DND-41 (cell line): ENCODE measurements around the gene PLEKHA8.
A peak's percentile ranks its signal among the peaks of the same experiment; 100 is the strongest.

Source experiments
- ATAC-seq: fragments of 200-7000 bp; cut with Tn5 transposase; 3 replicates; pipeline ENCODE4 v1.9.1; 2021; ENCODE audit warnings: low read depth; ENCODE audit not compliant: insufficient read depth
- DNase-seq: peaks from one replicate; pipeline ENCODE4 v3.0.0-alpha.2; 2020
- H2AFZ ChIP-seq: 2 replicates; pipeline ENCODE4 v1.6.0; 2012; ENCODE audit warnings: low read depth, low read length
- H3K27ac ChIP-seq: 2 replicates; pipeline ENCODE4 v1.5.1; 2012; ENCODE audit warnings: low read length, inconsistent platforms
- H3K27me3 ChIP-seq: fragments of 200-600 bp; sonication (generic); 2 replicates; pipeline ENCODE4 v1.6.0; 2012; ENCODE audit warnings: low read length, mild to moderate bottlenecking, inconsistent platforms; ENCODE audit not compliant: insufficient read depth, poor library complexity
- H3K36me3 ChIP-seq: 2 replicates; pipeline ENCODE4 v1.5.1; 2012; ENCODE audit warnings: low read length, inconsistent platforms; ENCODE audit not compliant: insufficient read depth
- H3K4me1 ChIP-seq: 2 replicates; pipeline ENCODE4 v1.5.1; 2012; ENCODE audit warnings: mild to moderate bottlenecking, low read length; ENCODE audit not compliant: insufficient read depth
- H3K4me2 ChIP-seq: 2 replicates; pipeline ENCODE4 v1.6.0; 2012; ENCODE audit warnings: mild to moderate bottlenecking, moderate library complexity, low read length, inconsistent platforms; ENCODE audit not compliant: insufficient read depth
- H3K4me3 ChIP-seq, 2 experiments: fragments of 200-600 bp in 1 of 2; shearing (Covaris generic) in 1 of 2; 2 replicates each; pipeline ENCODE4 v1.5.1; 2012 to 2016; ENCODE audit warnings: inconsistent platforms in 2 of 2, low read length in 2 of 2, mild to moderate bottlenecking in 2 of 2, low read depth in 1 of 2, moderate library complexity in 1 of 2
- H3K79me2 ChIP-seq: 2 replicates; pipeline ENCODE4 v1.6.0; 2012; ENCODE audit warnings: low read length, inconsistent platforms; ENCODE audit not compliant: insufficient read depth
- H3K9ac ChIP-seq: 2 replicates; pipeline ENCODE4 v1.6.0; 2012; ENCODE audit warnings: low read depth, mild to moderate bottlenecking, inconsistent platforms, low read length, moderate library complexity
- H3K9me3 ChIP-seq: 2 replicates; pipeline ENCODE4 v1.5.1; 2012; ENCODE audit warnings: low read length, moderate library complexity, mild to moderate bottlenecking, inconsistent platforms; ENCODE audit not compliant: insufficient read depth, severe bottlenecking
- H4K20me1 ChIP-seq: 2 replicates; pipeline ENCODE4 v1.6.0; 2012; ENCODE audit warnings: low read length; ENCODE audit not compliant: insufficient read depth
- CTCF ChIP-seq: IDR thresholded peaks from 2 replicates; pipeline ENCODE4 v1.5.1; 2012; ENCODE audit warnings: borderline replicate concordance, low read length, moderate library complexity, mild to moderate bottlenecking; ENCODE audit not compliant: poor library complexity, severe bottlenecking; ENCODE audit errors: extremely low read depth
- EZH2 ChIP-seq: IDR thresholded peaks from 3 replicates; pipeline ENCODE4 v1.6.1; 2012; ENCODE audit warnings: borderline replicate concordance, low read depth, mild to moderate bottlenecking, moderate library complexity, low read length, inconsistent platforms; ENCODE audit not compliant: severe bottlenecking

PLEKHA8 gene

GRCh38 chr7:30136117-30136731 is 108.0 kb downstream of the PLEKHA8 start:
- H3K9ac ChIP-seq: no peak overlapping the region
- H4K20me1 ChIP-seq: no peaks in the 10 kb centered on the region
- no peaks in the 10 kb centered on the region for H3K79me2 ChIP-seq
- no peak overlapping the region for H3K27ac ChIP-seq
- H3K4me1 ChIP-seq: peaks cover 18% of the 10 kb centered on the region
- H3K4me3 ChIP-seq: 0 out of 4 replicates have a peak overlapping the region, but pooled peaks of 1 of the 2 experiments have one; percentile 78
- no peak overlapping the region for H2AFZ ChIP-seq
- H3K4me2 ChIP-seq: peak overlapping the region; percentile 90
- no peaks in the 10 kb centered on the region for H3K36me3 ChIP-seq
- TF ChIP-seq EZH2 (no peak), CTCF (no peak)
- DNase-seq (no peak), ATAC-seq (no peak)
- H3K27me3 ChIP-seq: no peaks in the 10 kb centered on the region
- H3K9me3 ChIP-seq: no peaks in the 10 kb centered on the region

- no peak overlapping the region for H3K27ac ChIP-seq
- no peak for ATAC-seq
- H3K4me3 ChIP-seq: no peak overlapping the region
- no peaks in the 10 kb centered on the region for H3K9me3 ChIP-seq
- H3K4me2 ChIP-seq: no peak overlapping the region
- no peak for DNase-seq
- no peaks in the 10 kb centered on the region for H4K20me1 ChIP-seq
- no peak for TF ChIP-seq EZH2
- no peak for TF ChIP-seq CTCF
- no peaks in the 10 kb centered on the region for H3K27me3 ChIP-seq
- H3K79me2 ChIP-seq: no peaks in the 10 kb centered on the region
- H3K4me1 ChIP-seq: peaks cover 18% of the 10 kb centered on the region
- H3K36me3 ChIP-seq: no peaks in the 10 kb centered on the region
- no peak overlapping the region for H3K9ac ChIP-seq
- H2AFZ ChIP-seq: no peak overlapping the region
Observed at GRCh38 chr7:30136743-30137485, 108.7 kb downstream of the PLEKHA8 start.

- ATAC-seq: no peak
- Histone ChIP-seq H3K4me2 (no peak overlapping the region), H3K36me3 (no peaks in the 10 kb centered on the region), H3K27ac (no peak overlapping the region), H2AFZ (no peak overlapping the region), H4K20me1 (no peaks in the 10 kb centered on the region), H3K27me3 (no peaks in the 10 kb centered on the region), H3K4me1 (peaks cover 10% of the 10 kb centered on the region), H3K9ac (no peak overlapping the region), H3K4me3 (no peak overlapping the region), H3K9me3 (no peaks in the 10 kb centered on the region), H3K79me2 (no peaks in the 10 kb centered on the region)
- TF ChIP-seq EZH2 (no peak), CTCF (no peak)
- no peak for DNase-seq
Observed at GRCh38 chr7:30139836-30140384, 111.7 kb downstream of the PLEKHA8 start.
